Lower leg skin (tissue), 3 donors: ENCODE results near the gene DGCR2.

Experiments
- CTCF ChIP-seq, 3 donors: fragments of 450-650 bp; IDR thresholded peaks; one replicate each; pipeline ENCODE4 v1.5.1; 2016; ENCODE audit warnings: antibody characterized with exemption in 3 of 3, mild to moderate bottlenecking in 3 of 3, moderate library complexity in 2 of 3
- POLR2A ChIP-seq, 2 donors: fragments of 450-650 bp; IDR thresholded peaks; one replicate each; pipeline ENCODE4 v1.6.1; 2016 to 2017; ENCODE audit warnings: antibody characterized with exemption in 2 of 2, mild to moderate bottlenecking in 1 of 2, moderate library complexity in 1 of 2

DNA sequence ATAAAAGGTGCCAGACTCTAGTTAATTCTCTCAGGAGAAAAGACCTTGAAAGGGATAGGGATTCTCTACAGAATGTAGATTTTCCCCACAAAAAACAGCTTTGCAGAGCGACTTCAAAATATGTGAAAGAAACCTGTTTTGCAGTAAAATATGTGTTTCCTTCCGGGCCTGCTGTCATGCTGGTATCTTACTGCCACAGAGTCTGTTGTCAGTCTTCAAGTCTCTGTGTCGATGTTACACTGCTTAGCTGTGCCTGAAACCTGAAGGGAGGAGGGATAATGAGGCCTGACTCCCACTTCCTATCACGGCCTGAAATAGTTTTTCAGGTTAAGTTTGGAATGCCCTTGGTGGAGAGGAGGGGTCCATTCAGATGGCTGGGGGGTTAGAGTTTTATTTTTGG is 1.7 kb upstream of the DGCR2 start:
- TF ChIP-seq CTCF (IDR thresholded peaks at IDR 0.05) (no peak), POLR2A (IDR thresholded peaks at IDR 0.05) (no peak)
